Measurements from ENCODE around the gene MBD6.

DNA sequence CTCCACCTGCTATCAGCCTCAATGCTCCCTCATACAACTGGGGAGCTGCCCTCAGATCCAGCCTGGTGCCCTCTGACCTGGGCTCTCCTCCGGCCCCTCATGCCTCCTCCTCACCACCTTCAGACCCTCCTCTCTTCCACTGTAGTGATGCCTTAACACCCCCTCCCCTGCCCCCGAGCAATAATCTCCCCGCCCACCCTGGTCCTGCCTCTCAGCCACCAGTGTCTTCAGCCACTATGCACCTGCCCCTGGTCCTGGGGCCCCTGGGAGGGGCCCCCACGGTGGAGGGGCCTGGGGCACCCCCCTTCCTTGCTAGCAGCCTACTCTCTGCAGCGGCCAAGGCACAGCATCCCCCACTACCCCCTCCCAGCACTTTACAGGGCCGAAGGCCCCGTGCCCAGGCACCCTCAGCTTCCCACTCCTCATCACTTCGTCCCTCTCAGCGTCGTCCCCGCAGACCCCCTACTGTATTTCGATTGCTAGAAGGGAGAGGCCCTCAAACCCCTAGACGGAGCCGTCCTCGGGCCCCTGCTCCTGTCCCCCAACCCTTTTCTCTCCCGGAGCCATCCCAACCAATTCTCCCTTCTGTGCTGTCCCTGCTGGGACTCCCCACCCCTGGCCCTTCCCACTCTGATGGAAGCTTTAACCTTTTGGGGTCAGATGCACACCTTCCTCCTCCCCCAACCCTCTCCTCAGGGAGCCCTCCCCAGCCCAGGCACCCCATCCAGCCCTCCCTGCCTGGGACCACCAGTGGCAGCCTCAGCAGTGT is 3.2 kb downstream of the MBD6 start:
- no peak for TF ChIP-seq PHF8 (IDR thresholded peaks at IDR 0.05; ENCODE audit: borderline replicate concordance, low read depth)
- TF ChIP-seq, protein P1, sequence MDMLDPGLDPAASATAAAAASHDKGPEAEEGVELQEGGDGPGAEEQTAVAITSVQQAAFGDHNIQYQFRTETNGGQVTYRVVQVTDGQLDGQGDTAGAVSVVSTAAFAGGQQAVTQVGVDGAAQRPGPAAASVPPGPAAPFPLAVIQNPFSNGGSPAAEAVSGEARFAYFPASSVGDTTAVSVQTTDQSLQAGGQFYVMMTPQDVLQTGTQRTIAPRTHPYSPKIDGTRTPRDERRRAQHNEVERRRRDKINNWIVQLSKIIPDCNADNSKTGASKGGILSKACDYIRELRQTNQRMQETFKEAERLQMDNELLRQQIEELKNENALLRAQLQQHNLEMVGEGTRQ (IDR thresholded peaks at IDR 0.05): no peak
- TF ChIP-seq RCOR1 (IDR thresholded peaks at IDR 0.05; ENCODE audit: low read depth, low read length): no peak
- TF ChIP-seq MAFK (IDR thresholded peaks at IDR 0.05; ENCODE audit: partially characterized antibody): no peak
- TF ChIP-seq, protein P2, sequence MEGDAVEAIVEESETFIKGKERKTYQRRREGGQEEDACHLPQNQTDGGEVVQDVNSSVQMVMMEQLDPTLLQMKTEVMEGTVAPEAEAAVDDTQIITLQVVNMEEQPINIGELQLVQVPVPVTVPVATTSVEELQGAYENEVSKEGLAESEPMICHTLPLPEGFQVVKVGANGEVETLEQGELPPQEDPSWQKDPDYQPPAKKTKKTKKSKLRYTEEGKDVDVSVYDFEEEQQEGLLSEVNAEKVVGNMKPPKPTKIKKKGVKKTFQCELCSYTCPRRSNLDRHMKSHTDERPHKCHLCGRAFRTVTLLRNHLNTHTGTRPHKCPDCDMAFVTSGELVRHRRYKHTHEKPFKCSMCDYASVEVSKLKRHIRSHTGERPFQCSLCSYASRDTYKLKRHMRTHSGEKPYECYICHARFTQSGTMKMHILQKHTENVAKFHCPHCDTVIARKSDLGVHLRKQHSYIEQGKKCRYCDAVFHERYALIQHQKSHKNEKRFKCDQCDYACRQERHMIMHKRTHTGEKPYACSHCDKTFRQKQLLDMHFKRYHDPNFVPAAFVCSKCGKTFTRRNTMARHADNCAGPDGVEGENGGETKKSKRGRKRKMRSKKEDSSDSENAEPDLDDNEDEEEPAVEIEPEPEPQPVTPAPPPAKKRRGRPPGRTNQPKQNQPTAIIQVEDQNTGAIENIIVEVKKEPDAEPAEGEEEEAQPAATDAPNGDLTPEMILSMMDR (IDR thresholded peaks at IDR 0.05): no peak
- no peak for TF ChIP-seq POLR2A (IDR thresholded peaks at IDR 0.05; ENCODE audit: low read length)
- TF ChIP-seq, protein P3, sequence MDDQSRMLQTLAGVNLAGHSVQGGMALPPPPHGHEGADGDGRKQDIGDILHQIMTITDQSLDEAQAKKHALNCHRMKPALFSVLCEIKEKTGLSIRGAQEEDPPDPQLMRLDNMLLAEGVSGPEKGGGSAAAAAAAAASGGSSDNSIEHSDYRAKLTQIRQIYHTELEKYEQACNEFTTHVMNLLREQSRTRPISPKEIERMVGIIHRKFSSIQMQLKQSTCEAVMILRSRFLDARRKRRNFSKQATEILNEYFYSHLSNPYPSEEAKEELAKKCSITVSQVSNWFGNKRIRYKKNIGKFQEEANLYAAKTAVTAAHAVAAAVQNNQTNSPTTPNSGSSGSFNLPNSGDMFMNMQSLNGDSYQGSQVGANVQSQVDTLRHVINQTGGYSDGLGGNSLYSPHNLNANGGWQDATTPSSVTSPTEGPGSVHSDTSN (IDR thresholded peaks at IDR 0.05): no peak
- no peak for TF ChIP-seq JUN (IDR thresholded peaks at IDR 0.05)
- TF ChIP-seq, protein P4, sequence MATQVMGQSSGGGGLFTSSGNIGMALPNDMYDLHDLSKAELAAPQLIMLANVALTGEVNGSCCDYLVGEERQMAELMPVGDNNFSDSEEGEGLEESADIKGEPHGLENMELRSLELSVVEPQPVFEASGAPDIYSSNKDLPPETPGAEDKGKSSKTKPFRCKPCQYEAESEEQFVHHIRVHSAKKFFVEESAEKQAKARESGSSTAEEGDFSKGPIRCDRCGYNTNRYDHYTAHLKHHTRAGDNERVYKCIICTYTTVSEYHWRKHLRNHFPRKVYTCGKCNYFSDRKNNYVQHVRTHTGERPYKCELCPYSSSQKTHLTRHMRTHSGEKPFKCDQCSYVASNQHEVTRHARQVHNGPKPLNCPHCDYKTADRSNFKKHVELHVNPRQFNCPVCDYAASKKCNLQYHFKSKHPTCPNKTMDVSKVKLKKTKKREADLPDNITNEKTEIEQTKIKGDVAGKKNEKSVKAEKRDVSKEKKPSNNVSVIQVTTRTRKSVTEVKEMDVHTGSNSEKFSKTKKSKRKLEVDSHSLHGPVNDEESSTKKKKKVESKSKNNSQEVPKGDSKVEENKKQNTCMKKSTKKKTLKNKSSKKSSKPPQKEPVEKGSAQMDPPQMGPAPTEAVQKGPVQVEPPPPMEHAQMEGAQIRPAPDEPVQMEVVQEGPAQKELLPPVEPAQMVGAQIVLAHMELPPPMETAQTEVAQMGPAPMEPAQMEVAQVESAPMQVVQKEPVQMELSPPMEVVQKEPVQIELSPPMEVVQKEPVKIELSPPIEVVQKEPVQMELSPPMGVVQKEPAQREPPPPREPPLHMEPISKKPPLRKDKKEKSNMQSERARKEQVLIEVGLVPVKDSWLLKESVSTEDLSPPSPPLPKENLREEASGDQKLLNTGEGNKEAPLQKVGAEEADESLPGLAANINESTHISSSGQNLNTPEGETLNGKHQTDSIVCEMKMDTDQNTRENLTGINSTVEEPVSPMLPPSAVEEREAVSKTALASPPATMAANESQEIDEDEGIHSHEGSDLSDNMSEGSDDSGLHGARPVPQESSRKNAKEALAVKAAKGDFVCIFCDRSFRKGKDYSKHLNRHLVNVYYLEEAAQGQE (IDR thresholded peaks at IDR 0.05): no peak
- no peak for TF ChIP-seq CBX2 (IDR thresholded peaks at IDR 0.05; ENCODE audit: borderline replicate concordance, low read depth)
- TF ChIP-seq POLR2AphosphoS2 (conservative IDR thresholded peaks at IDR 0.05; ENCODE audit: low read length): no peak
- no peak for TF ChIP-seq CBX8 (IDR thresholded peaks at IDR 0.05)
- TF ChIP-seq, protein P5, sequence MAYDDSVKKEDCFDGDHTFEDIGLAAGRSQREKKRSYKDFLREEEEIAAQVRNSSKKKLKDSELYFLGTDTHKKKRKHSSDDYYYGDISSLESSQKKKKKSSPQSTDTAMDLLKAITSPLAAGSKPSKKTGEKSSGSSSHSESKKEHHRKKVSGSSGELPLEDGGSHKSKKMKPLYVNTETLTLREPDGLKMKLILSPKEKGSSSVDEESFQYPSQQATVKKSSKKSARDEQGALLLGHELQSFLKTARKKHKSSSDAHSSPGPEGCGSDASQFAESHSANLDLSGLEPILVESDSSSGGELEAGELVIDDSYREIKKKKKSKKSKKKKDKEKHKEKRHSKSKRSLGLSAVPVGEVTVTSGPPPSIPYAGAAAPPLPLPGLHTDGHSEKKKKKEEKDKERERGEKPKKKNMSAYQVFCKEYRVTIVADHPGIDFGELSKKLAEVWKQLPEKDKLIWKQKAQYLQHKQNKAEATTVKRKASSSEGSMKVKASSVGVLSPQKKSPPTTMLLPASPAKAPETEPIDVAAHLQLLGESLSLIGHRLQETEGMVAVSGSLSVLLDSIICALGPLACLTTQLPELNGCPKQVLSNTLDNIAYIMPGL (CRISPR knock-in tag; IDR thresholded peaks at IDR 0.05; ENCODE audit: borderline replicate concordance): no peak
- no peak for TF ChIP-seq NFE2L2 (conservative IDR thresholded peaks at IDR 0.05; ENCODE audit: low read length)

Measured in A549 (cell line).